HEK293T (cell line): ENCODE data around the gene LRBA.
A peak's percentile ranks its signal among the peaks of the same experiment; 100 is the strongest.

ENCODE experiments used
- CTCF ChIA-PET: fragments of 350-600 bp; formaldehyde crosslinking; extraction: SDS; loops from one replicate; lab custom pipeline; 2021; ENCODE audit warnings: antibody characterized with exemption, inconsistent platforms; lab: Yijun Ruan, JAX
- POLR2A ChIA-PET: fragments of 350-600 bp; formaldehyde crosslinking; extraction: SDS; loops from one replicate; lab custom pipeline; 2020; ENCODE audit warnings: antibody characterized with exemption, inconsistent platforms; lab: Yijun Ruan, JAX
- DNase-seq: peaks from one replicate; pipeline ENCODE4 v3.0.0; 2012; ENCODE audit warnings: mixed read lengths; ENCODE audit errors: extremely low spot score
- ARNT ChIP-seq: fragments of 450-650 bp; IDR thresholded peaks from 2 replicates; pipeline ENCODE4 v1.6.1; 2017; ENCODE audit warnings: mild to moderate bottlenecking
- BHLHE40 ChIP-seq: fragments of 450-650 bp; IDR thresholded peaks from 2 replicates; pipeline ENCODE4 v1.6.1; 2016; ENCODE audit warnings: mild to moderate bottlenecking, moderate library complexity, borderline replicate concordance
- CTBP1 ChIP-seq: fragments of 450-650 bp; IDR thresholded peaks from 2 replicates; pipeline ENCODE4 v1.6.1; 2016; ENCODE audit warnings: borderline replicate concordance
- ELF4 ChIP-seq: fragments of 450-650 bp; IDR thresholded peaks from 2 replicates; pipeline ENCODE4 v1.6.1; 2017; ENCODE audit warnings: antibody characterized with exemption
- FOXA1 ChIP-seq: fragments of 450-650 bp; IDR thresholded peaks from 2 replicates; pipeline ENCODE4 v1.6.1; 2016; ENCODE audit warnings: mild to moderate bottlenecking
- FOXK2 ChIP-seq: fragments of 450-650 bp; IDR thresholded peaks from 2 replicates; pipeline ENCODE4 v1.6.1; 2016; ENCODE audit warnings: mild to moderate bottlenecking
- FOXM1 ChIP-seq: fragments of 450-650 bp; IDR thresholded peaks from 2 replicates; pipeline ENCODE4 v1.6.1; 2017; ENCODE audit warnings: mild to moderate bottlenecking, borderline replicate concordance
- HDGF ChIP-seq: fragments of 450-650 bp; IDR thresholded peaks from 2 replicates; pipeline ENCODE4 v1.6.1; 2017; ENCODE audit warnings: antibody characterized with exemption, borderline replicate concordance
- L3MBTL2 ChIP-seq: fragments of 450-650 bp; conservative IDR thresholded peaks from 2 replicates; pipeline ENCODE4 v1.6.1; 2016; ENCODE audit warnings: mild to moderate bottlenecking
- LEF1 ChIP-seq: fragments of 450-650 bp; IDR thresholded peaks from 2 replicates; pipeline ENCODE4 v1.6.1; 2017; ENCODE audit warnings: mild to moderate bottlenecking, borderline replicate concordance
- NFRKB ChIP-seq: fragments of 450-650 bp; IDR thresholded peaks from 2 replicates; pipeline ENCODE4 v1.6.1; 2016; ENCODE audit warnings: mild to moderate bottlenecking, moderate library complexity
- PKNOX1 ChIP-seq: fragments of 450-650 bp; IDR thresholded peaks from 2 replicates; pipeline ENCODE4 v1.6.1; 2016
- SP1 ChIP-seq: fragments of 450-650 bp; IDR thresholded peaks from 2 replicates; pipeline ENCODE4 v1.6.1; 2017
- SUZ12 ChIP-seq: fragments of 450-650 bp; IDR thresholded peaks from 2 replicates; pipeline ENCODE4 v1.6.1; 2016; ENCODE audit warnings: mild to moderate bottlenecking
- TARDBP ChIP-seq: fragments of 450-650 bp; IDR thresholded peaks from 2 replicates; pipeline ENCODE4 v1.6.1; 2016
- ZNF384 ChIP-seq: fragments of 450-650 bp; IDR thresholded peaks from 2 replicates; pipeline ENCODE4 v1.6.1; 2016

LRBA gene

GRCh38 chr4:150884625-150885024, 130.5 kb downstream of the LRBA start:
- DNase-seq, result no peak
- TF ChIP-seq ZNF384 (no peak), BHLHE40 (no peak), PKNOX1 (no peak), CTBP1 (no peak), L3MBTL2 (no peak), ELF4 (no peak), TARDBP (no peak), FOXK2 (no peak), LEF1 (no peak), FOXM1 (no peak), HDGF (no peak), SP1 (no peak), ARNT (no peak), SUZ12 (no peak), NFRKB (no peak), FOXA1 (no peak)
- ChIA-PET CTCF (interaction anchor here (1.4 kb wide), 1 partner anchor 18 kb away, joined by 3 read pairs; no protein-coding TSS in a partner anchor), POLR2A (interaction anchor here (0.7 to 1.1 kb wide), 2 partner anchors 12 to 130 kb away, joined by 3 read pairs; partner anchors contain the start of gene LRBA)

DNA sequence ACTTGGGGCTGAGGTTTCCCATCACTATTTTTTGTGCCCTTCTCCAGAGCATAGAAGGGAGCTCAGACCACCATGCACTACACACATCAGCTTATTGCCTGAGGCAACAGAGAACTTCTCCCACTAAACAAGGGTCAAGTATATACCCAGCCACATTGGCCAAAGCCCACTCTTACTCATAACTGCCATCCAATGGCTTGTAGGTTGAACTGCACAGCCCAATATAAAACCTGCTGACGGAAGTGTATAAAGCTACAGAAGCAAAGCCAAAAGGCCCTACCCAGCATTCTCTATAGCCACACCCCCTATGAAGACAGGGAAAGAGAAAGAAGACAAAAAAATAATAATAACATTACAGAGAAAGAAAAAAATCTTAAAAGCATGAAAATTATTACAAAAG, 139.7 kb downstream of the LRBA start:
- no peak for DNase-seq
- TF ChIP-seq ZNF384 (no peak), ELF4 (no peak)
- ChIA-PET POLR2A (no interaction called here), CTCF (no interaction called here)

DNA sequence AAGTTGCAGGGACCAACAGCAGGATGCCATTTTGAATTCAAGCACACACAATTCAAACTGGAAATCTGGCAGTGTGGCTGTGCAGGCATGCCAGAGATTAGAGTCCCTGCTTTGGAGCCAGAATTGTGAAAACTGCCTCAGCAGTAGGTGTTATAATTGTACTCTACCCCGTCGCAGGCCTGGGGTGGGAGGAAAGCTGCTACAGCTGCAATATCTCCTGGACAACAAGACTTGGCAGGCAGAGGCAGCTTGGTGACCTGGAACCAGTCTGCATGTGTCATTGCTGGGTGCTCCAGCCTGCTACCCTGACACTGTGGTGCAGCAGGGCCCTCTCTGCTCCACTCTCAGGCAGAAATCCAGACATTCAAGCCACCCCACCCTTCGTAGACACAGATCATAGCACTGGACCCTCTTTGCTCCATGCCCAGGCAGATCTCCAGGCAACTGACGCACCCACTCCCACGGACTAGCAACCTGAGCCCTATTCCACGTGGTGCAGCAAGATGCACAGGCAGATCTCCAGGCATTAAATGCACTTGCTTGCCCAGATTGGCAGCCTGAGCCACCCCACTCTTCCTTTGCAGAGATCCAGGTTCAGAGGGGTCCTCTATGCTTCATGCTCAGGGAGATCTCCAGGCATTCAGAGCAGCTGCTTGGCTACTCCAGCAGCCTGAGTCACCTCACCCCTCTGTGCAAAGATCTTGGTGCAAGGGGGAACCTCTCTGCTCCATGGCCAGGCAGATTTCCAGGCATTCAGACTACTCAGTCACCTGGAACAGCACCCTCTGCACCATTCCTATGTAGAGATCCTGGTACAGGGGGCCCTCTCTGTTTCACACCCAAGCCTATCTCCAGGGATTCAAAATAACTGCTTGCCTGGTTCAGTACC, 140.5 kb downstream of the LRBA start:
- DNase-seq, result no peak
- ChIA-PET CTCF (no interaction called here), POLR2A (no interaction called here)
- no peak for TF ChIP-seq L3MBTL2
- no peak for TF ChIP-seq PKNOX1
- no peak for TF ChIP-seq ELF4
- no peak for TF ChIP-seq ARNT
- TF ChIP-seq FOXK2, result no peak
- no peak for TF ChIP-seq HDGF
- no peak for TF ChIP-seq NFRKB
- no peak for TF ChIP-seq ZNF384
- TF ChIP-seq BHLHE40, result no peak
- no peak for TF ChIP-seq FOXM1
- no peak for TF ChIP-seq LEF1
- no peak for TF ChIP-seq FOXA1
- no peak for TF ChIP-seq SUZ12

DNA sequence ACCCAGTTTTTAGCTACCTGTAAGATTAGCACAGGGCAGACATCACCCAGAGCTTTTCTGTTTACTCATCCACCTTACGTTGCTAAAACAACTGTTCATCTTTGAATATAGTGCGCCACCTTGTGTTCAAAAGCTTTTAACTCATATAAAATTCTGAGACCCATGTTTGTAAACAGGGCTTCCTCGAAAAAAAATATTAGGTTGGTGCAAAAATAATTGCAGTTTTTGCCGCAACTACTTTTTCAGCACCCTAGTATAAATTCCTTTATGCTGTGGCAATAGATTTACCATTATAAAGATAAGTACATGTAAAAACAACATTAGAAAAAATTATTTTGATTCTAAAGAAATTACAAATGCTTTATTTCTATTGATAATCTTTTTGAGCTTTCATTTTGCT, 147.9 kb downstream of the LRBA start:
- POLR2A ChIA-PET, result no interaction called here
- DNase-seq, result peak; percentile 50
- CTCF ChIA-PET, result interaction anchor here (0.6 to 1.8 kb wide), 24 partner anchors 9 to 916 kb away, joined by 3 to 11 read pairs (median 4); no protein-coding TSS in a partner anchor
- TF ChIP-seq ELF4 (peak; percentile 54; the same call in 1 of the 2 replicates), LEF1 (no peak), FOXK2 (peak; percentile 80; the same call in 1 of the 2 replicates), BHLHE40 (no peak), ZNF384 (peak; percentile 41; the same call in 1 of the 2 replicates)

GRCh38 chr4:150863456-150863855, 151.6 kb downstream of the LRBA start:
- TF ChIP-seq ZNF384 (no peak), PKNOX1 (no peak), ARNT (no peak), FOXK2 (no peak), FOXM1 (no peak), TARDBP (no peak), SUZ12 (no peak)
- no peak for DNase-seq
- POLR2A ChIA-PET, result no interaction called here
- CTCF ChIA-PET, result interaction anchor here (1.1 kb wide), 1 partner anchor 593 kb away, joined by 3 read pairs; no protein-coding TSS in a partner anchor

- DNase-seq, result no peak
- POLR2A ChIA-PET, result no interaction called here
- TF ChIP-seq ELF4, result no peak
- no peak for TF ChIP-seq SP1
- no peak for TF ChIP-seq LEF1
- TF ChIP-seq FOXK2, result no peak
- no peak for TF ChIP-seq TARDBP
- TF ChIP-seq CTBP1, result no peak
- no peak for TF ChIP-seq FOXM1
- no peak for TF ChIP-seq ARNT
- no peak for TF ChIP-seq SUZ12
- TF ChIP-seq NFRKB, result no peak
- TF ChIP-seq BHLHE40, result no peak
- no peak for TF ChIP-seq HDGF
- TF ChIP-seq FOXA1, result no peak
- TF ChIP-seq ZNF384, result no peak
- CTCF ChIA-PET, result interaction anchor here (1.1 kb wide), 1 partner anchor 592 kb away, joined by 3 read pairs; no protein-coding TSS in a partner anchor
These were observed 152.3 kb downstream of the LRBA start for GRCh38 chr4:150862829-150863228.
